Activated gamma-delta T cell (primary cell): ENCODE measurements around the gene CASZ1.

ENCODE experiments used
- DNase-seq: peaks from one replicate; lab custom pipeline; 2025; lab: John Stamatoyannopoulos, UW

The CASZ1 gene

DNA sequence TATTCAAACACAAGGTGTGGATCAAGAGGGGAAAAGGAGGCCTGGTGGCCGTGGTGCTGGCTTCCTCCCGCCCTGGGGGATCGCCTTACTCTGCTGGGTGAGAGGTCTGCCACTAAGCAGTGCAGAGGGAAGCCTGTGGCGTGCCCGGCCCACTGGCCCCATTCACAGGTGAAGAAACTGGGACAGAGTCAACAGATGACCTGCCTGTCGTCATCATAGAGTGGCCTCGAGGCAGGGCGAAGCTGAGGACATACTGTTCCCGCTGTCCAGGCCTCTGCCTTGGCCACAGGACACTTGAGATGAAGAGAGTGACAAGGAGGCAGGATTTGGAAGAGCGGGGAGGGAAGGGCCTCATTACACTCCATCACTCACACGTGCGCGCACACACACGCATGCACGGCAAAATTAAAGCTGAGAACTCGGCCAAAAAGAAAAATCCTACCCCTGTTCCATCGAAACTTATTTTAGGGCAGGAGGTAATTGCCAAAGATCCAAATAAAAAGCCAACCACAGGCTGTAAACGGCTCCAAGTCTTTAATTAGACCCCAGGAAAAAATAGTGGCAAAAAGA lies 50.5 kb downstream of the CASZ1 start:
- DNase-seq = no peak

DNA sequence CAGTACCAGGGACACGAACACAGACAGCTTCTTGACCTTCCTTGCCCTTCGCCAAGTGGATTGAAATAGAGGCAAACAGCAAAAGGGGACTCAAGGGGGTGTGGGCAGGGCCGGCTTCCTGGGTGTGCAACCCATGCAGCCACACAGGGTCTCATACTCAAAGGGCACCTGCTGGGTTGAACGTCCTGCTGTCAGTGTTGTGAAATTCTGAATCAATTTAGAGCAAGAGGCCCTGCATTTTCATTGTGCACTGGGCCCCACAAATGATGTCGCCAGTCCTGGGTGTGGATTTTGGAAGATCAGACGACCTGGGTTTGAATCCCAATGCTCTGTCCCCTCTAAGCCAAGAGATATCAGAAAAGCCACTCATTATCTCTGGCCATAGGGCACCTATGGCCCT lies 51.1 kb downstream of the CASZ1 start:
- no peak for DNase-seq

DNA sequence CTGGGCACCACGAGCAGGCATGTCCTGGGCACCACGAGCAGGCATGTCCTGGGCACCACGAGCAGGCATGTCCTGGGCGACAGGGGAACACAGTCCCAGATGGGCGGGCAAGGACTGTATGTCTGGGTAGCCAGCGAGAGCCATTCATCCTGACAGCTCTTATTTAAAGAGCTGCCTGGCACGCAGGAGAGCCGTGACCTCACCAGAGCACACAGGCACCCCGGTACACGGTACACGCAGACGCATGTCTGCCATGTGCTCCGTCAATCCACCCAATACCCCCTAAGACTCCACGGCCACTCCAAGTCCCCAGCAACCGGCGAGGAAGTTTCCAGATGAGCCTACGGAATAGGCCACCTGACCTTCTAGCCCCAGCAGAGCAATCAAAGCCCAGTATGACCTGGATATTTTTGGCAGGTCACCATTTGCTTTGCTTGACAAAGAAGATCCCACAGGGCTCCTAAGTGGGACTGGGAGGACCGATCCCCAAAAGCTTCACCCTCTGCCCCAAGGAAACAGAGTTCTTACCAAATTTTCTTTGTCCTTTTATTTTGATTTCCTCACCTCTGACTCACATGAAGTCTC lies 51.7 kb downstream of the CASZ1 start:
- no peak for DNase-seq

DNA sequence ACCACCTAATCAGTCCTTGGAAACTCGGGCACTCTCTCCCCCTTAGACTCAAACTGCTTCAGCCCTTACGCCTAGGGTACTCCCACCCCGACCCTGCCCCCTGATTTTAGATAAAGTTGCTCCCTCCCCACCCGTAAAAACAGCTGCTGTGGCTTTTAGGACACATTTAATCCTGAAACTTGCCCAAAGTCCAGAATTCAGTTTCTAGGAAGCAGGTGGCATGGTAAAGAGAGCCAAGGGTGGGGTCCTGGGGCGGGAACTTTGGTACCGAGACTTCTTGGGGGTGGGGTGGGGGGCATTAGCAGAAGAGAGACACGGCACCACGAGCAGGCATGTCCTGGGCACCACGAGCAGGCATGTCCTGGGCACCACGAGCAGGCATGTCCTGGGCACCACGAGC lies 52.4 kb downstream of the CASZ1 start:
- DNase-seq = no peak

DNA sequence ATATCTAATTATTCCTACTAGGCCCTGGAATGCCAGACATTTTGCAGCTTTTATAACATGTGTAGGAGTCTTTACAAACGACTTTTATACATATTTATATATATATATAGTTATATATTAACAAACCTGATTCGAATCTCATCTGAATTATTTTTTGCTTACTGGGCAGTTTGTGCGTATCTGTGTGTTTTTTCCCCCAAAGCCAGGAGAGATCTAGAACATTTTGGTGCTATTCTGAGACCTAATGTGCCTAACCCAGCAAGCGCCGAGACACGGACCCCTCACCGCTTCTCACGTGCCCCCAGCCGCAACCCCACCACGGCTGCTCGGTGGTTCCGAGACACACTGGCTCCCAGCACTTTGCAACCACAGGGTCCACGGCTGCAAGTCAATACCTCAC lies 54.8 kb downstream of the CASZ1 start:
- no peak for DNase-seq

DNA sequence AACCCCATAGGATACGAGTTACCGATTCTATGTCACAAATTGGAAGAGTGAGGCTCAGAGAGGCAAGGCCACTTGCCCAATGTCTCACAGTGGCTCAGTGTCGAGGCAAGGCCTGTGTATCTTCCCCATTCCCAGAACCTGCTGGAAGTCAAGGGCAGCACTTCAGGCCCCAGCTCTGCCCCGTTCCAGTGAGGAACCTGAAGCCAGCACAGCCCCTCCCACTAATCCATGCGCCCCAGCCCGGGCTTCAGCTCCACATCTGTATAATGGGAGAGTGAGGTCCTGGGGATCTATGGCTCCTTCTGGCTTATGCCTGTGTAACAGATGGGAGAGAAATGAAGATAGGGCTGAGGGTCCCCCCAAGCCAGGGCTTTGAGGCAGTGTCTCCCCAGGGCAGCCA lies 56.3 kb downstream of the CASZ1 start:
- DNase-seq = no peak

DNA sequence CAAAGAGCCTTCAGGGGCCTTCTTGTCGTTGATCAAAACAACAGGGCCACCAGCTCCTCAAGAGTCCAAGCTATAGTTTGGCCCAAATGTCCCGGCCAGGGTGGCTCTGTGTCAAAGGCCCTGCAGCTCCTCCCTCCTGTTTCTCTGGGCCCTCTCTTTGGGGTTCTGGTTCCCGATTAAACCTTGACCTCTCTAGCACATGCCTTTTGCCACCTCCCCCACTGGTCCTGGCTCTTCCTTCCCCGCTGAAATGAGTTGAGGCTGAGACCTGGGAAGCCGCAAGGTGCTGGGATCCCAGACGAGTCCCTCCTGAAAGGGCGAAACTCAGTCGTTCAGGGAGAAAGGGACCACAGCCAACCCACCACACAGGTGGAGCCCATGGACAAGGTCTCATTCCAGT lies 56.9 kb downstream of the CASZ1 start:
- no peak for DNase-seq

DNA sequence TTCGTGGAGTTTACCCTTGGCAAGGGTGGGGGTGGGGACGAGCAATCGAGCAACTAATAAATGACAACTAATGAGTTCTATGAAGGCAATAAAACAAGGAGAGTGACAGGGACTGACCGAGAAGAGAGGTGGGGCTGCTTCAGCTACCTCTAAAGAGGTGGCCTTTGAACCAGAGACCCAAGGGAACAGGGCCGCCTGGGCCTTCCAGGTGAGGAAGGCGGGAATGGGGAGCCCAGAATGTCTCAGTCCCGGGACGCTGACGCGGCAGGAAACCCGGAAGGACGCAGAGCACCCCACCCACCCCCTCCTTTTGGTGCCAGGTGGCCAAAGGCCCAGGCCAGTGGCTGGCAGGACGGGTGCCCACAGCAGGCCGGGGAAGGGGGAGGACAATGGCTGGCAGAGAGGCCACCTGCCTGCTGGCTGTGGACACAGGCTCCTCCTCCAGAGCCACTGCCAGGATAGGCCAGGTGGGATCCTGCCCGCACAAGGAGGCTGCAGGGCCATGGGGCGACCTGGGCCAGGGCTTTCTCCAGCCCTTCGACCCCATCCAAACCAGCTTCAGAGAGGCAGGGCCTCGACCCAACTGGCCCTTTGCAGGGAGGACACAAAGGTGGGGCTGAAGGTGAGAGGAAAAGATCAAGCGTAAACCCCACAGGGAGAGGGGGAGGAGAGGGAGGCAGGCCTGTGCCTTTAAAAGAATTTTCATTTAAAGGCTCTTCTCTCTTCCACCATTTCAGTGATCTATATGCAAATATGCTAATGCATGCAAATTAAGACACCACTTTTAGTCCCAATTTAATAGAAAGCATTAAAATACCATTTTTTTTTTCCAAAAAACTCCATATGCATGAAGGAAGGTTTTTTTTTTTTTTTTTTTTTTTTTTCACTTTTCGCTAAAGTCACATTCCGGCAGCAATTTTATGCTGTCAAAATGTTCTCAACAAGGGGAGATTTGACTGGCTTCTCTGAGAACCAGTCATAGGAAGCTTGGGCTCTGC lies 58.1 kb downstream of the CASZ1 start:
- DNase-seq = no peak

DNA sequence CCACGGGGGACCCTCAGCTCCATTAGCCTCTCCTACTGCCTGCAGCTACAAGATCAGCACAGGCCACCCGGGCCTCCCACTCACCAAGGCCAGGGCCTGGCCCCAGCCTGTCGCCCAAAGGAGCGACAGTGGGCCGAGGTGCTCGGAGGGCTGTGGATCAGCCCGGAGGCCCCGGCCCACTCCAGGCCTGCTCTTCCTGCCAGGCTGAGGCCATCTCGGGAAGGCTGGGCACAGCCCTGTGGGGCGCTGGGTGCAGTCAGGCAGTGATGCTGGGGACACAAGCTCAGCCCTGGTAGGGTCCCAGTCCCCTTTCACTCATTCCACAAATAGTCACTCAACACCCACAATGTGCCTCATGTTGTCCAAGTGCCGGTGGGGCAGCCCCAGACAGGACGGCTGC lies 58.8 kb downstream of the CASZ1 start:
- no peak for DNase-seq

DNA sequence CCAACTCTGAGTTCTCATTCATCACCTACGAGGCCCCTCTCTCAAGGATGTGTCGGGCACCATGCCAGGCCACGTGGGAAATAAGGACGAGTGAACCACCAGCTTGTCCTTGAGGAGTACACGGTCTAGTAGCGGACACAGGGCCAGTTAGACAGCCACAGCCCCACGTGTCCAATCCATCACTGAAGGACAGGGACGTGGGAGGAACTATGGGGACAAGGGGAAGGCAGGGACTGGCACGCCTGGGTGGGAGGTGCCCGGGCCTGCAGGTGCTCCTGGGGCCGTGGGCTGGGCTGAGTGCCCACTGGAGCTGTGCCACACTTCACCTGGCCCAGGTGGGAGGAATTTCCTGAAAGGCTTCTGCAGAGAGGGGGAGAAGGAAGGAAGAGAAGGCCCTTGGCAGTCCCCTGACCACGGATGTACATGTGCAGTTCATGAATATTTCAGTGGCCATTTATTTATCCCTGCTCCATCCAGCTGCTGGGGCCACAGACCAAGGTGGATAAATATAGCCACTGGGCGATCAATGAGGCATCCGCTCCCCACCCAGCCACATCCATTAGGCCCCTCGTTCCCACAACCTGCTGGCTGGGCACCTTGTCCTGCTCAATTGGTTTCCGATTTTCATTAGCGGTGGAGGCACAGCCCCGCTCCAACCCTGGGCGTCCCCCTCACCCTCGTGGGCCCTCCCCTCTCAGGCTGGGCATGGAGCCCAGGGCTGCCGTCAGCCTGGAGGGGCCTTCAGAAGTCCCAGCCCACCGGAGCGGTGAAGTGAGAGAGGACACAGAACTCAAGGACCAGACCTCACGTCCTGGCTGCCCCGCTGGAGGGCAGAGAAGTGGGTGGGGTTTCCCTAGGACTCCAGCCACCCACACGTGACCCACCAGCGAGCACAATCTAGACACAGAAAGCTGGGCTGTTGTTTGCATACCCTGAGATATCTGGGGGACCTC lies 59.5 kb downstream of the CASZ1 start:
- no peak for DNase-seq

DNA sequence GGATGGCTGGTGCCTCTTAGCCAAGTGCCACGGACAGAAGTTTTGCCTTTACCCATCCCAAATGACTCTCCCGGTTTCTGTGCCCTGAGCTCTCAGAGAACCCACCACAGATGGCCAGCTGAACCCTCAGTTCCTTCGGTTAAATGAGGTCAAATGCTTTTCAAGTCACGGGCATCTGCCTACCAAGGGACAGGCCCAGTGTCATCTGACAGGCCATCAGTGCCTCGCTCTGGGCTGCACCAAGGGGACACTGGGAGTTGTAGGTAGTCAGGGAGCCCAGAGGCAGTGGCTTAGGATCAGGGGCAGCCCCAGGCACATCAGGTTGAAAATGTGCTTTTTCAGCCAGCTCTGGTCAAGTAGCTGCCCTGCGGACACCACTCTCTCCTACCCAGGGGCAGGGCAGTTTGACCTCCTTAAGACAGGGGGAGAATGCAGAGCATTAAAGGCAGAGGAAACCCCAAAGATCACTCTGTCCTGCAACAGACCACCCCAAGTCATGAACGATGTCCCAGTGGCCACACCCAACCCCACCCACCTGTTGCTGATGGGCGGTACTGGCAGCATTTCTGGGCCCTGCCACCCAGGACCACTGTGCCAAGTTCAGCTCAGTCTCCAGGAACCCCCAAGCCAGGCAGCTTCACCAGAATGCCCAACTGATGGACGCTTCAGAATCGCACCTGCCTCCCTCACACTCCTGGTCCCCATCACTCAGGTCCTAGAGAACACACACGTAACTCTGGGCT lies 60.7 kb downstream of the CASZ1 start:
- no peak for DNase-seq

DNA sequence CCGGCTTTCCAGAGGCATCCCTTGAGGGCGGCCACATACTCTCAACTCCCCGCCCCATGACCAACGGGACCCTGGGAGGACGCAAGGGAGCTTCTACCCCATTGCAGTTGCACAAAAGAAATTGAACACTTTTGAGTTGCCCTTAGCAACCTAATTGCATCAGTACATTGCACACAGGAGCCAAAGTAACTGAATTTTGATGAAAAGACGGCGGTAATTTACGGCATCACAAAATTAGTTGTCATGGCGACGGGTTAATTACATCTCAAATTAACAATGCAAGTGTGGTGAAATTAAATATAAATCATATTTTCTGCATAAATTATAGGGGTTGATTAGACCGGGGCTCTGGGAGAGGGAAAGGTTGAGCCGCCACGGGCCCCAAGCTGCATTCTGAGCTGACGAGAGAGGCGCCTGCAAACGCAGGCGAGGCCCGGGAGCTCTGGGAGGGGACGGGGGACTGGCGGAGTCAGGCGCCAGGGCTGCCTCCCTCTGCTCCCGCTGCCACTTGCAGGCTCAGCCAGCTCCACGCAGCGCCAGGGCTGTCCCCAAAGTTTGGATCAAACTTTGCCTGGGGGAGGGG lies 61.4 kb downstream of the CASZ1 start:
- DNase-seq = no peak

DNA sequence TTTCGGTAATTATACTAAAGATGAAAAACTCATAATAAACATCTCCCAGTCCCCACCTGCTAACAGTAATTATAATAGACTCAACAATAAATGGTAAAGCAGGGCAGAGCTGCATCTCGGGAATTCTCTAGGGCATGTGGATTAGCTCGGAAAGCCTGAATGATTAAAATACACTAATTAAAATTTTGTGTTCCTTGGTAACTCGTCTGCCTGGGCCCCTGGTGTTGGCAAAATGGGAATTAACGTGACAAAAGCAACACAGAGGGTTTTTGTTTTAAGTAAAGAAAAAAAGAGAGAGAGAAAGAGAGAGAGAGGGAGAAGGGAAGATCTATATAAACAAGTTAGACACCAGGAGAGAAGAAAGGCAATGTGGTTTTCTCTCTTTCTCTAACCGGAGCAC lies 62.1 kb downstream of the CASZ1 start:
- DNase-seq = no peak

DNA sequence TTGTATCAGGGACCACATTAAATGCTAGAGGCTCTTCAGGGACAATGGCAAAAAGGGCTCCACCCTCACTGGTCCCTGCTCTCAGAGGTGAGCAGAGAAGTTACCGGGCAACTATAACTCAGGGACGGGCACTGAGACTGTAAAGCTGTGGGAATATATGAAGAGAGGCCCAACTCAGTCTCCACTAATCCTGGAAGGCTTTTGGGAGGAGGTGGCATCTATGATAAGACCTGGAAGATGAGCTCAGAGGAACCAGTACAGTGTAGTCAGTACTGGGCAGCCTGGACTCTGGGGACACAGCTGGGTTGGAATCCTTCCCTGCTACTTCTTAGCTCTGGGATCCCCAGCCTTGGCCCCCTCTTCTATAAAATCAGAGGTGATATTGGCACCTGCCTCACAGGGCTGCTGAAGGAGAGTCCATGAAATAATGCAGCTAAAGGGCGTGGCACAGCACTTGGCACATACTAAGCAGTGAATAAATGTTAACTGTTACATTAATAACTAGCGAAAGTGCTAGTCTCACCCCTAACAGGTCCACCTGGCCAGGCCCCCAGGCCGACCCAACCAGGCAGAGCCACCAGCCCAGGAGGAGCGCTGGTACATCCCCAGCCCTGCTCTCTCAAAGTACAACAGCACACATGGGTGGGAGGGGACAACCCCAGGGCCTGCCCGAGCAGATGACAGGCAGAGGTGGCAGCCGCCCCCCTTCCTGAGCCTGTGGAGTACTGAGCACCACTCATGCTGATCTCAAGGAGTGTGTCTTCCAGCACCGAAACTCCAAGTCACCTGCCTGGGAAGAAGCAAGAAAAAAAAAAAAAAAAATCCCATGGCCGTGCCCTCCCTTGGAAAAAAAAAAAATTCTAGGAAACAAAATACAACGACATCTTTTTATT lies 62.7 kb downstream of the CASZ1 start:
- no peak for DNase-seq

DNA sequence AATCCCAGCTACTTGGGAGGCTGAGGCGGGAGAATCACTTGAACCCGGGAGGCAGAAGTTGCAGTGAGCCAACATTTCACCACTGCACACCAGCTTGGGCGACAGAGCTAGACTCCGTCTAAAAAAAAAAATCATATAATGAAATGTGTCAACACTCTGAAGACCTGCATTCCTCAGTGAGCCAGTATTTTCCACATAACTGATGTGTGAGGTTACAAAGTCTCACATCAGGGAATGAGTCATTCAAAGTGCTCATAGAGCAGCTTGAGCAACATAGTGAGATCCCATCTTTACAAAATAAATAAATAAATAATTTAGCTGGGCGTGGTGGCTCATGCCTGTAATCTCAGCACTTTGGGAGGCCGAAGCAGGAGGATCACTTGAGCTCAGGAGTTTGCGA lies 65.5 kb downstream of the CASZ1 start:
- DNase-seq = no peak

DNA sequence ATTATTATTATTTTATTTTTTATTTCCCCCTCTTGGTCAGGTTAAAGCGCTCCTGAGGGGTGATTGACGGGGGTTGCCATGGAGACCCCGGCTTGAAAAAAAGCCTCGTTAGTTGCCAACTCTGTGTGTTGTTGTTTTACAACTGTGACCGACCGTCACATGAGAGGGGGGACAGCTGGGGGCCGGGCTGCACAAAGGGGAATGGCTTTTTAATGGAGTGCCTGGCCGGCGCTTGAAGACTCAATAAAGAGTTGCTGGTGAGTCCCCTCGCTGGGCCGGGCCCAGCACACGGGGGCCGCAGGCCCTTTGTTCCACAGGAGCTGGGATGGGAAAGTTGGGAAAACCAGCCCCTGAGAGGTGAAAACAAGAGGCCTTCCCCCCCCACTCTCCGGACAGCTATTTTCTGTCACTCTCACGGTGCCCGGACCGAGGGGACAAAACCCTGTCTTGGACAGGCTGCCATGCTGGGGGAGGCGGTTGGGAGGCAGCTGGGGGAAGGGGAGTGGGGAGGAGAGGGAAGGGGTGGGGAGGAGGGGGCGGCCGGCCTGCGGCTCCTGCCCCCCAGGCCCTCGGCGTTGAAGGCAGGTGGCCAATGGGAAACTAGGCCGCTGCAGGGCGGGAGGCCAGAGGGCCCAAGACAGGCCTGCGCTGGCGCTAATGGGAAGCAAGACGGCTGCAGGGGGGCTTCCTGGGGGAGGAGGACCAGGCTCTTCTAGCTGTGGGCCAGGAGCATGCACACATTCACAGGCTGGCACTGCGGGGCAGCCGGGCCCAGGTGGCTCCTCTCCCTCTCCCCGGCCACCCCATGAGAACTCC lies 67.6 kb downstream of the CASZ1 start:
- no peak for DNase-seq

DNA sequence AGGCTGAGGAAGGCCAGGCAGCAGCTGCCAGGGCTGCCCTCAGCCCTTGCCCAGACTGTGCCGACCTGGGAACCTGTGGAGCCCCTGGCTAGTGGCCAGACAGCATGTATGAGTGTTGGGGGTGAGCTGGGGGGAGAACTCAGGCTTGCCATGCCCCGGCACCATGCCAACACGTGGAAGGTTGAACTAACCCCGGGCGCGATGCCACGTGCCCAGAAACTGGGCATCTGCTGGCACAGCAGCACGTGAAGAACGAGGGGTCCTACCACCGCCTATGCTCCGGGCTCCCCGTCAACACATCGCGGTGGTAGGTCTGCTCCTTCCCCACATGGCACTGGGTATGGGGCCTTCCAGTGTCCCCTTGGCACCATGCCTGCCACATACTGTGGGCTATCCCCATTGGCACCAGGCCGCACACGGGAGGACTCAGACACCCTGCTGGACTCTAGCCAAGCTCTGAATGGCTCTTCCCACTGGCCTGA lies 68.7 kb downstream of the CASZ1 start:
- no peak for DNase-seq

DNA sequence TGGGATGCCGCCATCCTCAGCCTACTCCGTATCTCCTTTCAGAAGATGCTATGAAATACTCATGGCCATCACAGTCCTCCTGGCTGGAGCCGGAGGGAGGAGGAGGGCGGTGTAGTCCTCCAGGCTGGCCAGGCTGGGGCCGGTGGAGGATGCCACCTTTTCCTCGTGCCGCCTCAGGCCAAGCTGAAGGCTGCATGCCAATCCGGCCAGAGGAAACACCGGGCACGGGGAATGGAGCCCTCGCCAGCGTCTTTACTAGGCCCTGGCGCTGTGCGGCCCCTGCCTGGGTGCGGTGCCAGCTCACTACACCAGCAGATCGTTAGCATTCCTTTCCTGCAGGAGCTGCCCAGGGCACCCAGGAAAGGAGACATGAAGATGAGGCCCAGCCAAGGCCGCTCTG lies 70.1 kb downstream of the CASZ1 start:
- DNase-seq = no peak
